ENCODE results near the gene SLFN12. TPM values are rescaled to one million over a fixed set of nuclear protein-coding genes. Genes with fewer than 3 reads are reported as not detected.

SLFN12 gene
- total RNA-seq, 4 donors from 2014 or later, result 11.1 to 15.0 (median 14.6) TPM

GRCh38 chr17:35404360-35404759 is 27.9 kb downstream of the SLFN12 start:
- TF ChIP-seq CTCF (IDR thresholded peaks at IDR 0.05; ENCODE audit: low read depth), result no peak

DNA sequence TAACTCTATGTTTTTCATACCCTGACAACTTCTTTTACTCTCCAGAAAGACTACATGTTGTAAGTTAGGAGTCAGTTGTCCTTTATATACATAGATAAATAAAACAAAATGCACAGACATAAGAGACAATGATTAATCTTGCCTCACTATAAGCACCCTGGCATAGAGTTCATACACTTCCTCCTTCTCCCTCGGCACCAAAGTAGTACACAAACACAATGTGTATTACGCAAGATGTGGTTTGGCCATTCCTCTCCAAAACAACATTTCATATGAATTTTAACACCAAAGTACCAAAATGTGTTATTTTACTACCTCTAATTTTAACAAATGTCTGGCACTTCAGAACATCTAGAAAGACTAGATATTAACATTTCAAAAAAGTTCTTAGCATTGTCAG is 41.6 kb downstream of the SLFN12 start:
- TF ChIP-seq CTCF (IDR thresholded peaks at IDR 0.05; ENCODE audit: low read depth), result no peak

GRCh38 chr17:35390156-35390555 is 42.1 kb downstream of the SLFN12 start:
- TF ChIP-seq CTCF (IDR thresholded peaks at IDR 0.05; ENCODE audit: low read depth), result no peak

GRCh38 chr17:35387496-35387895 is 44.8 kb downstream of the SLFN12 start:
- TF ChIP-seq CTCF (IDR thresholded peaks at IDR 0.05; ENCODE audit: low read depth), result no peak

- no peak for TF ChIP-seq CTCF (IDR thresholded peaks at IDR 0.05; ENCODE audit: low read depth)
Observed at GRCh38 chr17:35377706-35378105, 54.6 kb downstream of the SLFN12 start.

- no peak for TF ChIP-seq CTCF (IDR thresholded peaks at IDR 0.05; ENCODE audit: low read depth)
Observed at GRCh38 chr17:35377068-35377467, 55.2 kb downstream of the SLFN12 start.

GRCh38 chr17:35376245-35376644 is 56.1 kb downstream of the SLFN12 start:
- no peak for TF ChIP-seq CTCF (IDR thresholded peaks at IDR 0.05; ENCODE audit: low read depth)

Measured in subcutaneous adipose tissue (tissue), 4 donors.